ENCODE results near the gene RELN. TPM values are rescaled to one million over a fixed set of nuclear protein-coding genes. Genes with fewer than 3 reads are reported as not detected.

RELN gene
- total and polyA plus RNA-seq, 2 experiments from 2014 or later, result 3.9 to 22.0 TPM

DNA sequence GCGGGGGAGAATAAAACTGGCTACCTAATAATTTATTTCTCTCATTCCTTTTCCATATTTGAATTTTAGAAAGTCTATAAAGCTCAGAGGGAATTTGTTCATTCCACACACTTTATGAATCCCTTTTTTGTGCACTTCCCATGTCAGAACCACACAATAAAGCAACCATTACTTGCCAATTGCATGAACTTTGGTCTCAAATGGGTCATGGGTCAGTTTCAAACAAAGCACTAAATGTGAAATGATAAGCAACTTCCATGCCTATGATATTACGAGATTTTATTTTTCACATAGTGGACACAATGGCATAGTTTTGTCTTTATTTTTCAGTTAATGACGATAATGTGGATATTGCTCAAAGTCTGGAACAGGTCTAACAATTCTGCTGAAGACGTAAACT is 18.6 kb upstream of the RELN start:
- H3K9me2 ChIP-seq (replicated peaks; ENCODE audit: insufficient read depth), result no peaks in the 10 kb centered on the region
- no peak for DNase-seq (ENCODE audit: low spot score)
- H3K4me1 ChIP-seq (ENCODE audit: insufficient read depth), result no peaks in the 10 kb centered on the region
- no peak overlapping the region for H2AFZ ChIP-seq
- H4K20me1 ChIP-seq (ENCODE audit: insufficient read depth, poor library complexity, severe bottlenecking), result no peaks in the 10 kb centered on the region
- H3K9me3 ChIP-seq (ENCODE audit: low read depth), result no peaks in the 10 kb centered on the region
- H3K27ac ChIP-seq, result no peak overlapping the region
- no peak overlapping the region for H3K4me2 ChIP-seq
- 86% methylated on average over 4 of the region's 4 CpGs for WGBS (ENCODE audit: low lambda C conversion rate, missing lambda C conversion rate)
- H3K27me3 ChIP-seq, result no peaks in the 10 kb centered on the region
- TF ChIP-seq EZH2phosphoT487 (IDR thresholded peaks at IDR 0.05; ENCODE audit: low read depth, severe bottlenecking, unreplicated experiment) (no peak), EZH2 (IDR thresholded peaks at IDR 0.05; ENCODE audit: borderline replicate concordance) (no peak)
- TF ChIP-seq, protein P1, sequence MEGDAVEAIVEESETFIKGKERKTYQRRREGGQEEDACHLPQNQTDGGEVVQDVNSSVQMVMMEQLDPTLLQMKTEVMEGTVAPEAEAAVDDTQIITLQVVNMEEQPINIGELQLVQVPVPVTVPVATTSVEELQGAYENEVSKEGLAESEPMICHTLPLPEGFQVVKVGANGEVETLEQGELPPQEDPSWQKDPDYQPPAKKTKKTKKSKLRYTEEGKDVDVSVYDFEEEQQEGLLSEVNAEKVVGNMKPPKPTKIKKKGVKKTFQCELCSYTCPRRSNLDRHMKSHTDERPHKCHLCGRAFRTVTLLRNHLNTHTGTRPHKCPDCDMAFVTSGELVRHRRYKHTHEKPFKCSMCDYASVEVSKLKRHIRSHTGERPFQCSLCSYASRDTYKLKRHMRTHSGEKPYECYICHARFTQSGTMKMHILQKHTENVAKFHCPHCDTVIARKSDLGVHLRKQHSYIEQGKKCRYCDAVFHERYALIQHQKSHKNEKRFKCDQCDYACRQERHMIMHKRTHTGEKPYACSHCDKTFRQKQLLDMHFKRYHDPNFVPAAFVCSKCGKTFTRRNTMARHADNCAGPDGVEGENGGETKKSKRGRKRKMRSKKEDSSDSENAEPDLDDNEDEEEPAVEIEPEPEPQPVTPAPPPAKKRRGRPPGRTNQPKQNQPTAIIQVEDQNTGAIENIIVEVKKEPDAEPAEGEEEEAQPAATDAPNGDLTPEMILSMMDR (IDR thresholded peaks at IDR 0.05; ENCODE audit: poor library complexity), result no peak
- no peak overlapping the region for H3K4me3 ChIP-seq
- H3K36me3 ChIP-seq (replicated peaks; ENCODE audit: insufficient read depth, low read depth), result no peaks in the 10 kb centered on the region
- H3K79me2 ChIP-seq, result no peaks in the 10 kb centered on the region

DNA sequence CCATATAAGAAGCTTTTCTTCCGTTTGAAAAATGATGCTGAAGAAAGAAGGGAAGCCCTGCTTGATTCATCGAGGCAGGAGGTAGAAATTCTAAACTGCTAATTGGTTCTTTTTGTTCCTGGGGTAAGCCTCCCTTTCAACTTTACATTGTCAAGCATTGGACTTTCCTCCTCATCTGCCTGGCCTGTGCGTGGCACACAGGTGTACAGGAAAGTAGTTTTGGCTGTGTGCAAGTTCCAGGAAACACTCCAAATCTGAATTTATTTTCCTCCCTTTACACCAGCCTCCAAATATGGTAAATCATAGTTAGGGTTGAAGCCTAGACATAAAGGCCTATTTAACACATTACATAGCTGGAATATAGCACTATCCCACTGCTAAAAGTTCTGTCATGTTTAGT is 18.2 kb upstream of the RELN start:
- 75% methylated on average over 3 of the region's 3 CpGs for WGBS (ENCODE audit: low lambda C conversion rate, missing lambda C conversion rate)
- no peak overlapping the region for H2AFZ ChIP-seq
- H3K4me3 ChIP-seq, result no peak overlapping the region
- H3K79me2 ChIP-seq, result no peaks in the 10 kb centered on the region
- no peaks in the 10 kb centered on the region for H3K9me2 ChIP-seq (replicated peaks; ENCODE audit: insufficient read depth)
- H3K27ac ChIP-seq, result no peak overlapping the region
- H4K20me1 ChIP-seq (ENCODE audit: insufficient read depth, poor library complexity, severe bottlenecking), result no peaks in the 10 kb centered on the region
- H3K4me1 ChIP-seq (ENCODE audit: insufficient read depth), result no peaks in the 10 kb centered on the region
- H3K4me2 ChIP-seq, result no peak overlapping the region
- DNase-seq (ENCODE audit: low spot score), result no peak
- no peaks in the 10 kb centered on the region for H3K36me3 ChIP-seq (replicated peaks; ENCODE audit: insufficient read depth, low read depth)
- TF ChIP-seq, protein P1 (IDR thresholded peaks at IDR 0.05; ENCODE audit: poor library complexity), result no peak
- TF ChIP-seq EZH2phosphoT487 (IDR thresholded peaks at IDR 0.05; ENCODE audit: low read depth, severe bottlenecking, unreplicated experiment), result no peak
- no peak for TF ChIP-seq EZH2 (IDR thresholded peaks at IDR 0.05; ENCODE audit: borderline replicate concordance)
- H3K9me3 ChIP-seq (ENCODE audit: low read depth), result no peaks in the 10 kb centered on the region
- H3K27me3 ChIP-seq, result no peaks in the 10 kb centered on the region

DNA sequence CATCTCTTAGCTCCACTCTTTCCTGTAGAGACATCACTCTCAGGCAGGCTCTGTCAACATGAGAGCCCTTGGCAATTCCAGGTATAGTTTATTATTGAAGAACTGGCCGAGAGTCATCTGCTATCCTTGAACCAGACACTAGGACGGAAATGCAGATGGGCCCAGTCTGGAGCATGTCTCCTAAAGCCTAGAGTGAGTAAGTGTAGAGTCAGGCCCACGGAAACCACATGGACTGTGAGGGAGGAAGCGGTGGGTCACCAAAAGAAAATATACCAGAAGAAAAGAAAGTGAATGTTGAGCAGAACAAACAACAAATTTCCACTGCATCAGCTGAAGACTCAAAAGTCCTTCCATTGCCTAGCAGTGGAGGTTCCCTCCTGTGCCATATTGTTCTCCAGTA is 15.7 kb upstream of the RELN start:
- 88% methylated on average over 4 of the region's 4 CpGs for WGBS (ENCODE audit: low lambda C conversion rate, missing lambda C conversion rate)

More for the DNA sequence above, 15.7 kb upstream of the RELN start:
- no peak overlapping the region for H2AFZ ChIP-seq
- no peaks in the 10 kb centered on the region for H4K20me1 ChIP-seq (ENCODE audit: insufficient read depth, poor library complexity, severe bottlenecking)
- no peaks in the 10 kb centered on the region for H3K4me1 ChIP-seq (ENCODE audit: insufficient read depth)
- TF ChIP-seq EZH2phosphoT487 (IDR thresholded peaks at IDR 0.05; ENCODE audit: low read depth, severe bottlenecking, unreplicated experiment), result no peak
- TF ChIP-seq EZH2 (IDR thresholded peaks at IDR 0.05; ENCODE audit: borderline replicate concordance), result no peak
- TF ChIP-seq, protein P1 (IDR thresholded peaks at IDR 0.05; ENCODE audit: poor library complexity), result no peak
- no peak overlapping the region for H3K4me3 ChIP-seq
- H3K27me3 ChIP-seq, result no peaks in the 10 kb centered on the region
- H3K79me2 ChIP-seq, result no peaks in the 10 kb centered on the region
- no peak overlapping the region for H3K4me2 ChIP-seq
- H3K27ac ChIP-seq, result no peak overlapping the region
- H3K9me3 ChIP-seq (ENCODE audit: low read depth), result no peaks in the 10 kb centered on the region
- H3K9me2 ChIP-seq (replicated peaks; ENCODE audit: insufficient read depth), result no peaks in the 10 kb centered on the region
- no peaks in the 10 kb centered on the region for H3K36me3 ChIP-seq (replicated peaks; ENCODE audit: insufficient read depth, low read depth)
- no peak for DNase-seq (ENCODE audit: low spot score)

Measured in hepatocyte (in vitro differentiated cells).